Ascending aorta (tissue), 2 donors: Measurements from ENCODE around the gene ZP3. TPM values are rescaled to one million over a fixed set of nuclear protein-coding genes. Genes with fewer than 3 reads are reported as not detected.
"Not testable (repeated sequence)": the region's sequence is repeated elsewhere in the genome, so short reads cannot be mapped to it uniquely, and the experiment has no call there.

Experiments
- DNase-seq, 2 donors: peaks; one replicate each; pipeline ENCODE4 v3.0.0-alpha.2; 2019; ENCODE audit warnings: low spot score in 2 of 2
- H3K27ac ChIP-seq, 2 donors: fragments of 200-600 bp; sonication (generic); one replicate each; pipeline ENCODE4 v1.5.1; 2016 to 2017; ENCODE audit warnings: mild to moderate bottlenecking in 1 of 2
- H3K27me3 ChIP-seq: fragments of 200-600 bp; sonication (generic); one replicate; pipeline ENCODE4 v1.5.1; 2017
- H3K36me3 ChIP-seq, 2 donors: fragments of 200-600 bp; sonication (generic); one replicate each; pipeline ENCODE4 v1.5.1; 2016
- H3K4me1 ChIP-seq, 2 donors: fragments of 200-600 bp; sonication (generic); one replicate each; pipeline ENCODE4 v1.5.1; 2016 to 2017; ENCODE audit warnings: mild to moderate bottlenecking in 1 of 2
- H3K4me3 ChIP-seq, 2 donors: fragments of 200-600 bp; sonication (generic); one replicate each; pipeline ENCODE4 v1.5.1; 2016 to 2017; ENCODE audit warnings: mild to moderate bottlenecking in 1 of 2
- H3K9me3 ChIP-seq, 2 donors: fragments of 200-600 bp; sonication (generic); one replicate each; pipeline ENCODE4 v1.5.1; 2016
- intact Hi-C: fragments of 100-400 bp; cut with DNase I; formaldehyde crosslinking; loops from one replicate; pipeline ENCODE4 v1.15.1; 2023
- total RNA-seq: library from RNA; depleted of rRNA; stranded (reverse); fragments of >200 nt; gene quantifications from one replicate; pipeline ENCODE4 v1.1.0, GENCODE V29; 2016
- TF ChIP-seq, protein P1 (sequence below), 3 experiments: fragments of 200-600 bp in 2 of 3; fragments of 450-650 bp in 1 of 3; sonication (generic) in 2 of 3; IDR thresholded peaks; one replicate each; pipeline ENCODE4 v1.5.1; 2016 to 2019; ENCODE audit warnings: antibody characterized with exemption in 3 of 3, mild to moderate bottlenecking in 1 of 3, moderate library complexity in 1 of 3

Gene ZP3
- total RNA-seq, 1 donor from 2014 or later, result 1.1 TPM

DNA sequence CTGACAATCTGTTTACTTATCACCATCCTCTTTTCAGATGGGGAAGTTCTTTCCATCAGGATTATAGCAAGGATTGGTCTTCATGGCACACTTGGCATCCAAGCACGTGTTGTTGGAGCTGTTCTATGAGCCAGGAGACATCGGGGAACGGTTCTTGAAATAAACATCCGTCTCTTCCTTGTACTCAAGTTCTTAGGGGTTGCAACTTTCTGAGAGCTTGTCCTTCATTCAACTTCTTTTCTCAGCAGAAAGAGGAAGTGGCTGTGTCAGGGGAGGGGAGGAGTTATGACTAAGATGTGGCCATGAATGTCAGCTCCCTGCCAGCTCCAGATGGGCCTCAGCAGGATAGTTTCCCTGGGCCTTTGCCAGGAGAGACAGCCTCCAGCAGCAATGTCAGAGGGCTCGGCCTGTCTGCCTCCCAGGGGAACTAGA, 20.8 kb downstream of the ZP3 start:
- H3K36me3 ChIP-seq, H3K9me3 ChIP-seq, H3K27me3 ChIP-seq, H3K4me3 ChIP-seq, intact Hi-C loops, DNase-seq, H3K4me1 ChIP-seq: not testable (repeated sequence)
- H3K27ac ChIP-seq, result peak overlapping the region; percentile 9 to 22

DNA sequence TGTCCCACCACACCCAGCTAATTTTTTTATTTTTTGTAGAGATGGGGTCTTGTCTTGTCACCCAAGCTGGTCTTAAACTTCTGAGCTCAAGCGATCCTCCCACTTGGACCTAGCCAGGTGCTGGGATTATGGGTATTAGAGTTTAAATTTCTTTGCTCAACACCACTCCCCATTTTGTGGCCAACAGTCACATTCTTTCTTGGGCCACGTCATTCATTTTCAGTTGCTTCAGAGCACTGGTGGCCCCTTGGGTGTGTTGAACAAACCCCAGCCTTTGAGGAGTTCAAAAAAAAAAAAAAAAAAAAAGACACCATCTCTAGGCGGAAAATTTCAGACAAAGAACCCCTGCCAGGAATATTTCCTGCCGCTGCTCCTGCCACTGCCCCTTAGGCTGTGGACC, 32.3 kb downstream of the ZP3 start:
- H3K9me3 ChIP-seq, H3K4me1 ChIP-seq, DNase-seq, H3K4me3 ChIP-seq, H3K27me3 ChIP-seq, H3K36me3 ChIP-seq, H3K27ac ChIP-seq, intact Hi-C loops: not testable (repeated sequence)

GRCh38 chr7:76458504-76458903, 33.8 kb downstream of the ZP3 start:
- H3K27me3 ChIP-seq, H3K4me3 ChIP-seq, H3K27ac ChIP-seq, DNase-seq, H3K36me3 ChIP-seq, H3K4me1 ChIP-seq, H3K9me3 ChIP-seq, intact Hi-C loops: not testable (repeated sequence)

- intact Hi-C loops, H3K27me3 ChIP-seq, H3K36me3 ChIP-seq: not testable (repeated sequence)
These were observed 36.0 kb downstream of the ZP3 start for GRCh38 chr7:76460767-76461166.

GRCh38 chr7:76461464-76462101, 36.8 kb downstream of the ZP3 start, which contains the start of gene DTX2:
Gene DTX2 (plus strand): TSS chr7:76461709. CDS start chr7:76480510, 18,801 bp downstream.
- peak within 1 kb of the TSS; percentile 65 to 71 for H3K27ac ChIP-seq
- H3K4me1 ChIP-seq, DNase-seq: not testable (repeated sequence)

More at GRCh38 chr7:76460767-76461166, 36.0 kb downstream of the ZP3 start:
- H3K4me1 ChIP-seq, H3K4me3 ChIP-seq, DNase-seq, H3K27ac ChIP-seq, H3K9me3 ChIP-seq: not testable (repeated sequence)

GRCh38 chr7:76462271-76462882, 37.6 kb downstream of the ZP3 start:
- H3K36me3 ChIP-seq, H3K4me3 ChIP-seq, H3K27me3 ChIP-seq, DNase-seq, H3K4me1 ChIP-seq, intact Hi-C loops, H3K9me3 ChIP-seq, H3K27ac ChIP-seq: not testable (repeated sequence)

More at GRCh38 chr7:76461464-76462101, 36.8 kb downstream of the ZP3 start, which contains the start of gene DTX2:
- H3K27me3 ChIP-seq, intact Hi-C loops, H3K9me3 ChIP-seq, H3K36me3 ChIP-seq: not testable (repeated sequence)
- peak within 1 kb of the TSS; percentile 67 to 85 for H3K4me3 ChIP-seq
- TF ChIP-seq, protein P1, sequence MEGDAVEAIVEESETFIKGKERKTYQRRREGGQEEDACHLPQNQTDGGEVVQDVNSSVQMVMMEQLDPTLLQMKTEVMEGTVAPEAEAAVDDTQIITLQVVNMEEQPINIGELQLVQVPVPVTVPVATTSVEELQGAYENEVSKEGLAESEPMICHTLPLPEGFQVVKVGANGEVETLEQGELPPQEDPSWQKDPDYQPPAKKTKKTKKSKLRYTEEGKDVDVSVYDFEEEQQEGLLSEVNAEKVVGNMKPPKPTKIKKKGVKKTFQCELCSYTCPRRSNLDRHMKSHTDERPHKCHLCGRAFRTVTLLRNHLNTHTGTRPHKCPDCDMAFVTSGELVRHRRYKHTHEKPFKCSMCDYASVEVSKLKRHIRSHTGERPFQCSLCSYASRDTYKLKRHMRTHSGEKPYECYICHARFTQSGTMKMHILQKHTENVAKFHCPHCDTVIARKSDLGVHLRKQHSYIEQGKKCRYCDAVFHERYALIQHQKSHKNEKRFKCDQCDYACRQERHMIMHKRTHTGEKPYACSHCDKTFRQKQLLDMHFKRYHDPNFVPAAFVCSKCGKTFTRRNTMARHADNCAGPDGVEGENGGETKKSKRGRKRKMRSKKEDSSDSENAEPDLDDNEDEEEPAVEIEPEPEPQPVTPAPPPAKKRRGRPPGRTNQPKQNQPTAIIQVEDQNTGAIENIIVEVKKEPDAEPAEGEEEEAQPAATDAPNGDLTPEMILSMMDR (IDR thresholded peaks at IDR 0.05), result peak in 1 of 3 experiments; percentile 18

DNA sequence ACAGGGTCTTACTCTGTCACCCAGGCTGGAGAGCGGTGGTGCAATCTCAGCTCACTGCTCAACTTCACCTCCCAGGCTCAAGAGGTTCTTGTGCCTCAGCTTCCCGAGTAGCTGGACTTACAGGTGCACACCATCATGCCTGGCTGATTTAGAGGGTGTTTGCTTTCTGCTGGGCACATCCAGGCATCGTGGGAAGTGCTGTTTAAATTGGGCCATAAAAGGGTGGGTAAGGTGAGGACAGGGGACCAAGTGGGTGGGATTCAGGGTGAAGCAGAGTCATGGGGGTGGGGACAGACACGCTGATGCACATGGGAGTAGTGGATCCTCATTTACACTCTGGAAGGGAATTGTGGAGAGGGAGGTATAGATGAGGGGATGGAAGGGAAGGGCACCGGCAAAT, 40.2 kb downstream of the ZP3 start:
- H3K27ac ChIP-seq, H3K27me3 ChIP-seq, DNase-seq, H3K4me3 ChIP-seq, H3K36me3 ChIP-seq, H3K4me1 ChIP-seq, H3K9me3 ChIP-seq, intact Hi-C loops: not testable (repeated sequence)

- H3K27ac ChIP-seq, H3K9me3 ChIP-seq, H3K36me3 ChIP-seq, H3K4me1 ChIP-seq, H3K4me3 ChIP-seq, intact Hi-C loops, H3K27me3 ChIP-seq, DNase-seq: not testable (repeated sequence)
These were observed 41.2 kb downstream of the ZP3 start for GRCh38 chr7:76465950-76466349.

- H3K4me1 ChIP-seq, intact Hi-C loops, H3K9me3 ChIP-seq, H3K27ac ChIP-seq, H3K36me3 ChIP-seq, DNase-seq, H3K4me3 ChIP-seq, H3K27me3 ChIP-seq: not testable (repeated sequence)
These were observed 43.1 kb downstream of the ZP3 start for GRCh38 chr7:76467743-76468404.

DNA sequence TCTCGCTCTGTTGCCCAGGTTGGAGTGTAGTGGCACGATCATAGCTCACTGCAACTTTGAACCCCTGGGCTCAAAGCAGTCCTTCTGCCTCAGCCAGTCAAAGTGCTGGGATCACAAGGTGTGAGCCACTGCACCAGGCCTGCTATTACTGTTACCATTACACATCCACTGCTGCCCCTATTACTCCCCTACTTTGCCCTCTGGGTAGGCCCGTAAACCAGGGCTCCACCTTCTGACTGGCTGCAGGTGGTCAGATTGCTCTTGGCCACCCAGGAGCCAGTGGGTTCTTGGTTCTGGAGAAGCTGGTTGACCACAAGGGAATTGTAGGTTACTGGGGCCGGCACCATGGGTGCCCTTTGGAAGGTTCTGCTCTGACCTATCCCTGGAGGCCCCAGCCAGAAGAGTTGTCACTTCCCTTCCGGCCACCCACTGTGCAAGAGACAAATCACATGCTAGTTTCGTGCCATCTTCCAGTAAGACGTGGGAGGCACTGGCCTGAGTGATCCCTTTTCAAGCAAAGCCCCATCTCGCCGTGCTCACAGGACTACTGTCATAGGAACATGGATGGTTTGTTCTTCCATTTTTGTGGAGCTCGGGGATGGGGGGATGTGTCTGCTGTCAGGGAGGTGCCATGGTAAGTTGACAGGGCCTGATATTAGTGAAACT, 46.9 kb downstream of the ZP3 start:
- H3K27me3 ChIP-seq, H3K4me1 ChIP-seq, H3K4me3 ChIP-seq, H3K36me3 ChIP-seq, H3K9me3 ChIP-seq, H3K27ac ChIP-seq, DNase-seq, intact Hi-C loops: not testable (repeated sequence)

DNA sequence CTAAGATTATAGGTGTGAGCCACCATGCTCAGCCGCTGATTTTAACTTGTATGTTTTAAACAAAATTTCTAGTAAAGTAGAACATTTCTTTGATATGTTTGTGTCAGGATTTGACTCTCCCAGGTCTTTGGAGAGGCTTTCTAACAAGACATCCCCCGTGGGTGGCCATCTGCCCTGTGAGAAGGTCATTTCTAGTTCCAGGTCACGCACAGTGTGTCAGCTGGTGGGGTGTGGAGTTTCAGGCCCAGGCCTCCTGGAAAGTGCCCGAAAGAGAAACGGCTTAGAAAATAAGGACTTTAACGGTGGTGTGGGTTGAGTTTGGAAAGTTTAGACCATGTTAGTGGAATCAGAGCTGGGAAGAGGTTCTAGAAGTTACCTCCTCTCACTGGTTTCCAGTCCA, 48.3 kb downstream of the ZP3 start:
- H3K27ac ChIP-seq, H3K4me3 ChIP-seq, intact Hi-C loops: not testable (repeated sequence)

DNA sequence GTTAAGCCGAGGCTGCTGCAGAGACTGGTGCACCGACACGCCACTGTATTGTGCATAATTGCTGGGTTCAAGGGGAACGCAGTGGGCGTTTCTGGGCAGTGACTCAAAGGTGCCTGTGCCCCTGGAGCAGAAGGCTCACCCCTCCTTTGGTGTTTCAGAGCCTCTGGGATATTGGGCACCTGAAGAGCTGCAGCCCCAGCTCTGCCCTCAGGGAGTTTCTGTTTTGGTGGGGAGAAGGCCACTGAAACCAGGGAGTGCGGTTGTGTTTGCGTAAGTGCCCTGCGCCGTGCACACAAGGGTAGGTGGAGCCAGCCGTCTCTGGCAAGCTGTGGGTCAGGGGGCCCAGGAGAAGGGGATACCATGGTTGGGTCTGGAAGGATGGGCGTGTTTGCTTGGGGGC, 51.5 kb downstream of the ZP3 start:
- H3K27ac ChIP-seq, intact Hi-C loops: not testable (repeated sequence)

More for the DNA sequence above, 48.3 kb downstream of the ZP3 start:
- H3K4me1 ChIP-seq, H3K9me3 ChIP-seq, DNase-seq, H3K27me3 ChIP-seq, H3K36me3 ChIP-seq: not testable (repeated sequence)

More for the DNA sequence above, 51.5 kb downstream of the ZP3 start:
- H3K4me3 ChIP-seq, H3K36me3 ChIP-seq, H3K27me3 ChIP-seq, H3K9me3 ChIP-seq, H3K4me1 ChIP-seq, DNase-seq: not testable (repeated sequence)
